ENCODE data around the gene SRR. TPM values are rescaled to one million over a fixed set of nuclear protein-coding genes. Genes with fewer than 3 reads are reported as not detected.

The SRR gene
- total RNA-seq, 2 experiments from 2014 or later, result 18.3 to 23.0 TPM

GRCh38 chr17:2357237-2357636, 53.5 kb downstream of the SRR start:
- no peaks in the 10 kb centered on the region for H3K27me3 Mint-ChIP-seq
- DNase-seq, result no peak
- H3K36me3 Mint-ChIP-seq (ENCODE audit: low read depth), result peaks cover 2% of the 10 kb centered on the region
- H3K9me3 Mint-ChIP-seq, result no peaks in the 10 kb centered on the region
- H3K4me3 Mint-ChIP-seq, result no peak overlapping the region
- no peak overlapping the region for H3K27ac Mint-ChIP-seq
- peaks cover 21% of the 10 kb centered on the region for H3K4me1 Mint-ChIP-seq
- ChIA-PET POLR2A (no interaction called here), CTCF (no interaction called here)

GRCh38 chr17:2357931-2358434, 54.2 kb downstream of the SRR start:
- no peak for DNase-seq
- no peaks in the 10 kb centered on the region for H3K27me3 Mint-ChIP-seq
- H3K9me3 Mint-ChIP-seq, result no peaks in the 10 kb centered on the region
- POLR2A ChIA-PET, result no interaction called here
- no peak overlapping the region for H3K27ac Mint-ChIP-seq
- peaks cover 16% of the 10 kb centered on the region for H3K4me1 Mint-ChIP-seq
- H3K36me3 Mint-ChIP-seq (ENCODE audit: low read depth), result peaks cover 6% of the 10 kb centered on the region
- CTCF ChIA-PET, result no interaction called here
- no peak overlapping the region for H3K4me3 Mint-ChIP-seq

DNA sequence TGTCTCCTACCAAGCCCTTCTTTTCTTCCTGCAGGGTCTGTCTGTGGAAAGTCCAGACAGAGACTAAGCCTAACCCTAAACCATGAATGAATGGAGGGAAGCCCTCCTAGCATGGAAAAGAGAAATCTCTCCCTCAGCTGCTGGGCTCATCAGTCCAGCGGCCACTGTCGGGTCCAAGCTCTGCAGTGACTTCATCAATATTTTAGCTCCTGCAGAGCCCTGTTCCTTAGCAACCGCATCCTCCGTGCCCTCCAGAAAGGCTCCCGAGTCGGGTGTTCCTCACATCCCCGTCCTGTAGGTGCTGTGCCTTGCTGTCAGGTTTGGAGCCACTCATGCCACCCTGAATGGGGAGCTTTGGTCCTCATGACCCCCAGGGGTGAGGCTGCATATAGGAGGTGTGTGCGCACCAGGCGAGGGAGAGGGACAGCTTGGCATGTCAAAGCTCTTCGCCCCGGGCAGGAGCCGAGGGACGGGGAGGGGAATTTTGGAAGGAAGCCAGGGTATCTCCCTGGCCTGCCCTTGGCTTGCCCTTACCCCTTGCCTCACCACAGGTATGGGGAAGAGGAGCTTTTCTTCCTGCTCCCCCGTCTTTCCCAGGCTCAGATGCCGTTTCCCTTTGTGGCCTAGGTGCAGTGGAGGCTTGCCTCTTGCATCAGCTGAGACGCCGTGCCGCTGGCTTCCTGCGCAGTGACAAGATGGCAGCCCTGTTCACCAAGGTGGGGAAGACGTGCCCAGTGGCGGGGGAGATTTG, 57.4 kb downstream of the SRR start:
- Mint-ChIP-seq H3K4me1 (no peaks in the 10 kb centered on the region), H3K4me3 (no peak overlapping the region), H3K36me3 (ENCODE audit: low read depth) (peaks cover 6% of the 10 kb centered on the region), H3K27ac (peak overlapping the region; percentile 0), H3K27me3 (no peaks in the 10 kb centered on the region), H3K9me3 (no peaks in the 10 kb centered on the region)
- CTCF ChIA-PET, result interaction anchor here (0.5 to 1.9 kb wide), 5 partner anchors 21 to 57 kb away, joined by 3 to 7 read pairs (median 3); partner anchors contain the start of genes SMG6 and SRR
- DNase-seq, result no peak
- POLR2A ChIA-PET, result interaction anchor here (0.6 kb wide), 1 partner anchor 151 kb away, joined by 3 read pairs; no protein-coding TSS in a partner anchor

DNA sequence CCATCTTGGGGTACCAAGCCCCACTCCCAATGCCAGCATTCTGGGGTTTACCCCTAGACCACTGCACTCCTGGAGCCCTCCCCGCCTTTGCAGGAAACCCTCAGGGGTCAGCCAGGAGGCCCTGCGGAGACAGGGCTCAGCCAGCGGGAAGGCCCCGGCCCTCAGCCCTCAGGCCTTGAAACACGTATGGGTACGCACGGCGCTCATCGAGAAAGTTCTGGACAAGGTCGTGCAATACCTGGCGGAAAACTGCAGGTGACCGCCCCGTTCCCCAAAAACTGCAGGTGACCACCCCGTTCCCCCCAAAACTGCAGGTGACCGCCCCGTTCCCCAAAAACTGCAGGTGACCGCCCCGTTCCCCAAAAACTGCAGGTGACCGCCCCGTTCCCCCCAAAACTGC, 58.3 kb downstream of the SRR start:
- no peak for DNase-seq
- H3K36me3 Mint-ChIP-seq (ENCODE audit: low read depth), result peaks cover 6% of the 10 kb centered on the region
- no peak overlapping the region for H3K27ac Mint-ChIP-seq
- no peak overlapping the region for H3K4me3 Mint-ChIP-seq
- no peaks in the 10 kb centered on the region for H3K4me1 Mint-ChIP-seq
- no peaks in the 10 kb centered on the region for H3K9me3 Mint-ChIP-seq
- no peaks in the 10 kb centered on the region for H3K27me3 Mint-ChIP-seq
- ChIA-PET POLR2A (no interaction called here), CTCF (interaction anchor here (0.9 to 1.9 kb wide), 3 partner anchors 20 to 54 kb away, joined by 3 to 7 read pairs (median 3); no protein-coding TSS in a partner anchor)

GRCh38 chr17:2362416-2362815, 58.7 kb downstream of the SRR start:
- ChIA-PET CTCF (no interaction called here), POLR2A (no interaction called here)
- Mint-ChIP-seq H3K9me3 (no peaks in the 10 kb centered on the region), H3K4me1 (no peaks in the 10 kb centered on the region), H3K27ac (no peak overlapping the region), H3K4me3 (no peak overlapping the region), H3K36me3 (ENCODE audit: low read depth) (peaks cover 6% of the 10 kb centered on the region), H3K27me3 (no peaks in the 10 kb centered on the region)
- DNase-seq, result no peak

GRCh38 chr17:2362881-2363280, 59.1 kb downstream of the SRR start:
- POLR2A ChIA-PET, result no interaction called here
- CTCF ChIA-PET, result no interaction called here
- no peak overlapping the region for H3K4me3 Mint-ChIP-seq

GRCh38 chr17:2363318-2363717, 59.6 kb downstream of the SRR start:
- Mint-ChIP-seq H3K9me3 (no peaks in the 10 kb centered on the region), H3K36me3 (ENCODE audit: low read depth) (peaks cover 4% of the 10 kb centered on the region), H3K27ac (no peak overlapping the region), H3K27me3 (no peaks in the 10 kb centered on the region), H3K4me1 (no peaks in the 10 kb centered on the region), H3K4me3 (no peak overlapping the region)
- DNase-seq, result no peak
- ChIA-PET POLR2A (no interaction called here), CTCF (interaction anchor here (1.9 kb wide), 1 partner anchor 19 kb away, joined by 7 read pairs; no protein-coding TSS in a partner anchor)

More at GRCh38 chr17:2362881-2363280, 59.1 kb downstream of the SRR start:
- Mint-ChIP-seq H3K27ac (no peak overlapping the region), H3K9me3 (no peaks in the 10 kb centered on the region), H3K27me3 (no peaks in the 10 kb centered on the region), H3K36me3 (ENCODE audit: low read depth) (peaks cover 4% of the 10 kb centered on the region), H3K4me1 (no peaks in the 10 kb centered on the region)
- DNase-seq, result no peak

- no peak overlapping the region for H3K4me3 Mint-ChIP-seq
- DNase-seq, result no peak
- no peaks in the 10 kb centered on the region for H3K4me1 Mint-ChIP-seq
- H3K9me3 Mint-ChIP-seq, result no peaks in the 10 kb centered on the region
- ChIA-PET POLR2A (no interaction called here), CTCF (interaction anchor here (1.9 kb wide), 1 partner anchor 18 kb away, joined by 7 read pairs; no protein-coding TSS in a partner anchor)
- no peak overlapping the region for H3K27ac Mint-ChIP-seq
- peaks cover 4% of the 10 kb centered on the region for H3K36me3 Mint-ChIP-seq (ENCODE audit: low read depth)
- H3K27me3 Mint-ChIP-seq, result no peaks in the 10 kb centered on the region
These were observed 60.4 kb downstream of the SRR start for GRCh38 chr17:2363851-2364762.

DNA sequence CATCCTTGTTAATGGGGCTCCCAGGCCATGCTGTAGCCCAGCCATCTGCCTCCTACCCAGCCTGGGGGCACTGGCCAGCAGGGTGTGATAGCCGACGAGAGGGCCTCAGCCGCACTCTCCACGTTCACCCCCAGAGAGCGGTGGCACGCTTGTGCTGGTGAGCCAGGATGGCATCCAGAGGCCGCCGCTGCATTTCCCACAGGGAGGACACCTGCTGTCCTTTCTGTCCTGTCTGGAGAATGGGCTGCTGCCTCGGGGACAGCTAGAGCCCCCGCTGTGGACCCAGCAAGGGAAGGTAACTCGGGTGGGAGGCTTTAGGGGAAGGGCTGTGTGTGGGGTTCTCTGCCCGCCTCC, 61.0 kb downstream of the SRR start:
- POLR2A ChIA-PET, result no interaction called here
- Mint-ChIP-seq H3K27me3 (no peaks in the 10 kb centered on the region), H3K4me1 (no peaks in the 10 kb centered on the region), H3K27ac (no peak overlapping the region), H3K36me3 (ENCODE audit: low read depth) (peaks cover 4% of the 10 kb centered on the region), H3K9me3 (no peaks in the 10 kb centered on the region), H3K4me3 (no peak overlapping the region)
- no peak for DNase-seq
- CTCF ChIA-PET, result interaction anchor here (1.9 kb wide), 1 partner anchor 17 kb away, joined by 7 read pairs; no protein-coding TSS in a partner anchor

DNA sequence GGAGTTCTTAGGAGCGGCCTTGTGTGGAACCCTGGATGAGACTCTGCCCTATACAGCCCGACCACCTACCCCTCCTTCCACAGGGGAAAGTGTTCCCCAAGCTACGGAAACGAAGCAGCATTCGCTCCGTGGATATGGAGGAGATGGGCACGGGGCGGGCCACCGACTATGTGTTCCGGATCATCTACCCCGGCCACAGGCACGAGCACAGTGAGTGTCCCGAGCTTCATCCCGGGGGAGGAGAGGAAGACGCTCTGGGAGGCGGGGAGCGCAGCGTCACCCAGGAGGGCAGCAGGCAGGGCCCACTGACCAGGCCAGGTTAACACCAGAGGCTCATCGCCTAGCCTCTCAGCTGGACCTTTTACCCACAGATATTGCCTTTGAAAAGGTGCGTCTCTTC, 61.4 kb downstream of the SRR start:
- no peak for DNase-seq
- Mint-ChIP-seq H3K27me3 (no peaks in the 10 kb centered on the region), H3K36me3 (ENCODE audit: low read depth) (peaks cover 4% of the 10 kb centered on the region), H3K9me3 (no peaks in the 10 kb centered on the region), H3K4me1 (no peaks in the 10 kb centered on the region), H3K4me3 (no peak overlapping the region), H3K27ac (no peak overlapping the region)
- POLR2A ChIA-PET, result interaction anchor here (0.6 kb wide), 1 partner anchor 192 kb away, joined by 4 read pairs; no protein-coding TSS in a partner anchor
- CTCF ChIA-PET, result interaction anchor here (1.9 kb wide), 1 partner anchor 17 kb away, joined by 7 read pairs; no protein-coding TSS in a partner anchor

- Mint-ChIP-seq H3K4me3 (no peak overlapping the region), H3K36me3 (ENCODE audit: low read depth) (peaks cover 4% of the 10 kb centered on the region), H3K9me3 (no peaks in the 10 kb centered on the region), H3K27me3 (no peaks in the 10 kb centered on the region), H3K4me1 (no peaks in the 10 kb centered on the region), H3K27ac (no peak overlapping the region)
- DNase-seq, result no peak
- ChIA-PET POLR2A (no interaction called here), CTCF (interaction anchor here (0.8 to 1.2 kb wide), 2 partner anchors 13 to 312 kb away, joined by 3 read pairs; no protein-coding TSS in a partner anchor)
These were observed 63.2 kb downstream of the SRR start for GRCh38 chr17:2366747-2367494.

DNA sequence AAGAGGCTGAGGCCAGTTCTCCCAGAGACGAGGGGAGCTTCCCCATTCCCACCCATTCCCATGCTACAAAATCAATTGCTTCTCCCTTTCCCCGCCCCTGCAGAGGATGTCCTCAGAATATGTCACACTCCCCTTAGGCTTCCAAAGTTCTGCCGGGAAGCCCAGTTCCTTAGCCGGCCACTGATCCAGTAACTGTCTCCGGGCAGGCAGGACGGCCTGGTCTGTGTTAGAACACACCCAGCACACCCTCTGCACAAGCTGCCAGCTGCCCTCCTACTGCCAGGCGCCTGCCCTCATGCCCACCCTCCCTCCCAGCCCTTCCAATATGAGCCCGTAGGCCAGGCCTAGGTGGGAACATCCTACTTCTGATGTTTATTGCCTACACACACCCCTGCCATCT, 64.6 kb downstream of the SRR start:
- Mint-ChIP-seq H3K36me3 (ENCODE audit: low read depth) (no peaks in the 10 kb centered on the region), H3K4me1 (no peaks in the 10 kb centered on the region), H3K27ac (no peak overlapping the region), H3K4me3 (no peak overlapping the region), H3K9me3 (no peaks in the 10 kb centered on the region), H3K27me3 (no peaks in the 10 kb centered on the region)
- DNase-seq, result no peak
- ChIA-PET CTCF (interaction anchor here (3.6 kb wide), 1 partner anchor 15 kb away, joined by 15 read pairs; no protein-coding TSS in a partner anchor), POLR2A (no interaction called here)

Measured in activated CD4-positive, alpha-beta T cell treated with anti-CD3 and anti-CD28 coated beads, Interleukin-2, amount 10 ng/mL, durations not matched to agents 7 days and 5 days (primary cell).